Fibroblast of pulmonary artery (primary cell): ENCODE results near the gene DTD1.

Source experiments
- DNase-seq: peaks from one replicate; pipeline ENCODE4 v3.0.0-alpha.2; 2010; ENCODE audit warnings: low read depth
- H3K4me3 ChIP-seq: replicated peaks from 2 replicates; pipeline ENCODE4 v1.5.1; 2011; ENCODE audit warnings: low read depth, mild to moderate bottlenecking, control low read depth, low read length, moderate library complexity
- CTCF ChIP-seq: IDR thresholded peaks from 2 replicates; pipeline ENCODE4 v1.5.1; 2011; ENCODE audit warnings: mild to moderate bottlenecking, control low read depth, low read length, inconsistent platforms; ENCODE audit errors: missing control alignments

Gene DTD1

GRCh38 chr20:18639501-18639979 is 51.7 kb downstream of the DTD1 start:
- TF ChIP-seq CTCF: no peak
- DNase-seq: no peak
- no peak overlapping the region for H3K4me3 ChIP-seq

GRCh38 chr20:18645196-18645745 is 57.4 kb downstream of the DTD1 start:
- DNase-seq: no peak
- no peak overlapping the region for H3K4me3 ChIP-seq
- no peak for TF ChIP-seq CTCF

GRCh38 chr20:18645851-18646250 is 58.0 kb downstream of the DTD1 start:
- no peak for TF ChIP-seq CTCF
- no peak for DNase-seq
- no peak overlapping the region for H3K4me3 ChIP-seq

GRCh38 chr20:18647777-18648176 is 59.9 kb downstream of the DTD1 start:
- no peak overlapping the region for H3K4me3 ChIP-seq
- no peak for DNase-seq
- no peak for TF ChIP-seq CTCF

GRCh38 chr20:18650224-18650623 is 62.4 kb downstream of the DTD1 start:
- TF ChIP-seq CTCF: no peak
- no peak overlapping the region for H3K4me3 ChIP-seq
- no peak for DNase-seq

- no peak overlapping the region for H3K4me3 ChIP-seq
- no peak for DNase-seq
- TF ChIP-seq CTCF: no peak
These were observed 66.0 kb downstream of the DTD1 start for GRCh38 chr20:18653736-18654447.

- no peak overlapping the region for H3K4me3 ChIP-seq
- no peak for DNase-seq
- no peak for TF ChIP-seq CTCF
These were observed 66.6 kb downstream of the DTD1 start for GRCh38 chr20:18654448-18654773.
